Panc1 (cell line): ENCODE results near the gene KCNIP4. TPM values are rescaled to one million over a fixed set of nuclear protein-coding genes. Genes with fewer than 3 reads are reported as not detected.

Experiments used
- ATAC-seq: fragments of 200-7000 bp; cut with Tn5 transposase; 2 replicates; pipeline ENCODE4 v1.9.1; 2020; ENCODE audit warnings: mild to moderate bottlenecking, moderate library complexity
- BruUV-seq: library from RNA; stranded (reverse); fragments of 400-500 nt; replicated peaks from 2 replicates; lab custom pipeline; 2021; lab: Mats Ljungman, UMichigan
- CTCF ChIA-PET: fragments of 300-600 bp; sonication (Branson Sonifier 250); formaldehyde crosslinking; loops from one replicate; lab custom pipeline; 2022; ENCODE audit warnings: antibody characterized with exemption; lab: Charles Lee
- POLR2A ChIA-PET: fragments of 300-600 bp; sonication (Branson Sonifier 250); formaldehyde crosslinking; loops from one replicate; lab custom pipeline; 2022; ENCODE audit warnings: antibody characterized with exemption; lab: Charles Lee
- DNase-seq: peaks from one replicate; pipeline ENCODE4 v3.0.0-alpha.2; 2010; ENCODE audit warnings: low read depth, low spot score
- H3K27ac ChIP-seq: 2 replicates; pipeline ENCODE4 v1.5.1; 2011; ENCODE audit warnings: mild to moderate bottlenecking, low read length, inconsistent platforms
- H3K27me3 ChIP-seq: fragments of 200-500 bp; sonication (Bioruptor generic); 2 replicates; pipeline ENCODE4 v1.6.0; 2014; ENCODE audit warnings: low read length, inconsistent platforms; ENCODE audit not compliant: control insufficient read depth, insufficient read depth
- H3K36me3 ChIP-seq: fragments of 200-500 bp; sonication (Bioruptor generic); 2 replicates; pipeline ENCODE4 v1.5.1; 2014; ENCODE audit warnings: inconsistent platforms, mild to moderate bottlenecking, low read length, moderate library complexity; ENCODE audit not compliant: control insufficient read depth, insufficient read depth
- H3K4me1 ChIP-seq: 2 replicates; pipeline ENCODE4 v1.5.1; 2011; ENCODE audit warnings: inconsistent platforms, mild to moderate bottlenecking, low read length, moderate library complexity; ENCODE audit not compliant: control insufficient read depth, insufficient read depth
- H3K4me3 ChIP-seq, 2 experiments: 2 replicates each; pipeline ENCODE4 v1.5.1; 2011 to 2012; ENCODE audit warnings: low read depth in 2 of 2, low read length in 2 of 2, mild to moderate bottlenecking in 2 of 2, inconsistent platforms in 1 of 2, moderate library complexity in 1 of 2
- H3K9me3 ChIP-seq: fragments of 200-500 bp; sonication (Bioruptor generic); 2 replicates; pipeline ENCODE4 v1.5.1; 2014; ENCODE audit warnings: low read depth, mild to moderate bottlenecking, inconsistent platforms, low read length, moderate library complexity; ENCODE audit not compliant: control insufficient read depth, insufficient read depth
- POLR2AphosphoS5 ChIP-seq: IDR thresholded peaks from 2 replicates; pipeline ENCODE4 v1.6.1; 2012; ENCODE audit warnings: mild to moderate bottlenecking, low read depth, low read length, moderate library complexity
- REST ChIP-seq, 2 experiments: IDR thresholded peaks; 2 replicates each; pipeline ENCODE4 v1.6.1; 2011 to 2012; ENCODE audit warnings: low read depth in 2 of 2, control low read depth in 1 of 2, low read length in 1 of 2, mild to moderate bottlenecking in 1 of 2, moderate library complexity in 1 of 2; ENCODE audit not compliant: insufficient read depth in 1 of 2
- SIN3A ChIP-seq: IDR thresholded peaks from 2 replicates; pipeline ENCODE4 v1.6.1; 2012; ENCODE audit warnings: low read depth, mild to moderate bottlenecking, low read length, moderate library complexity, borderline replicate concordance; ENCODE audit not compliant: insufficient read depth
- TCF7L2 ChIP-seq: IDR thresholded peaks from 2 replicates; pipeline ENCODE4 v1.6.1; 2011; ENCODE audit warnings: mild to moderate bottlenecking, low read depth, low read length, inconsistent platforms
- in situ Hi-C: cut with HindIII; loops from 2 replicates; pipeline ENCODE4 v1.10.0; 2016; ENCODE audit warnings: low sequenced_read_pairs, low pct_unique_long_range_greater_than_20kb
- intact Hi-C: fragments of 100-400 bp; cut with micrococcal nuclease; formaldehyde crosslinking; loops from one replicate; pipeline ENCODE4 v1.10.0; 2022; ENCODE audit not compliant: unreplicated experiment
- total RNA-seq: library from RNA; stranded (reverse); gene quantifications from one replicate; pipeline ENCODE4 v1.2.1, GENCODE V29; 2021; ENCODE audit not compliant: unreplicated experiment
- TF ChIP-seq, protein P1 (sequence below): fragments of 450-650 bp; IDR thresholded peaks from 2 replicates; pipeline ENCODE4 v1.5.1; 2017; ENCODE audit warnings: mild to moderate bottlenecking

The KCNIP4 gene
- total RNA-seq, 1 experiment from 2014 or later = not detected

GRCh38 chr4:21735866-21736265, 212.7 kb downstream of the KCNIP4 start:
- no TSS peak for BruUV-seq
- CTCF ChIA-PET = no interaction called here
- in situ Hi-C loops = no loop called here
- Histone ChIP-seq H3K4me1 (no peaks in the 10 kb centered on the region), H3K4me3 (no peak overlapping the region), H3K27me3 (no peaks in the 10 kb centered on the region), H3K36me3 (no peaks in the 10 kb centered on the region), H3K27ac (no peak overlapping the region), H3K9me3 (no peaks in the 10 kb centered on the region)
- POLR2A ChIA-PET = no interaction called here
- ATAC-seq = no peak
- TF ChIP-seq, protein P1, sequence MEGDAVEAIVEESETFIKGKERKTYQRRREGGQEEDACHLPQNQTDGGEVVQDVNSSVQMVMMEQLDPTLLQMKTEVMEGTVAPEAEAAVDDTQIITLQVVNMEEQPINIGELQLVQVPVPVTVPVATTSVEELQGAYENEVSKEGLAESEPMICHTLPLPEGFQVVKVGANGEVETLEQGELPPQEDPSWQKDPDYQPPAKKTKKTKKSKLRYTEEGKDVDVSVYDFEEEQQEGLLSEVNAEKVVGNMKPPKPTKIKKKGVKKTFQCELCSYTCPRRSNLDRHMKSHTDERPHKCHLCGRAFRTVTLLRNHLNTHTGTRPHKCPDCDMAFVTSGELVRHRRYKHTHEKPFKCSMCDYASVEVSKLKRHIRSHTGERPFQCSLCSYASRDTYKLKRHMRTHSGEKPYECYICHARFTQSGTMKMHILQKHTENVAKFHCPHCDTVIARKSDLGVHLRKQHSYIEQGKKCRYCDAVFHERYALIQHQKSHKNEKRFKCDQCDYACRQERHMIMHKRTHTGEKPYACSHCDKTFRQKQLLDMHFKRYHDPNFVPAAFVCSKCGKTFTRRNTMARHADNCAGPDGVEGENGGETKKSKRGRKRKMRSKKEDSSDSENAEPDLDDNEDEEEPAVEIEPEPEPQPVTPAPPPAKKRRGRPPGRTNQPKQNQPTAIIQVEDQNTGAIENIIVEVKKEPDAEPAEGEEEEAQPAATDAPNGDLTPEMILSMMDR = no peak
- TF ChIP-seq TCF7L2 = no peak
- TF ChIP-seq POLR2AphosphoS5 = no peak
- TF ChIP-seq SIN3A = no peak
- no peak for TF ChIP-seq REST (IDR thresholded peaks at IDR 0.05; ENCODE audit: insufficient read depth in 1 of 2, low read depth in 2 of 2, low read length in 1 of 2)
- intact Hi-C loops = no loop called here
- DNase-seq = no peak

GRCh38 chr4:21733894-21734630, 214.5 kb downstream of the KCNIP4 start:
- in situ Hi-C loops = no loop called here
- intact Hi-C loops = no loop called here
- Histone ChIP-seq H3K4me1 (no peaks in the 10 kb centered on the region), H3K4me3 (no peak overlapping the region), H3K9me3 (no peaks in the 10 kb centered on the region), H3K36me3 (no peaks in the 10 kb centered on the region), H3K27me3 (no peaks in the 10 kb centered on the region), H3K27ac (no peak overlapping the region)
- CTCF ChIA-PET = no interaction called here
- POLR2A ChIA-PET = no interaction called here
- DNase-seq (no peak), ATAC-seq (no peak)
- TF ChIP-seq REST (IDR thresholded peaks at IDR 0.05; ENCODE audit: insufficient read depth in 1 of 2, low read depth in 2 of 2, low read length in 1 of 2) = no peak
- TF ChIP-seq TCF7L2 = no peak
- TF ChIP-seq POLR2AphosphoS5 = no peak
- TF ChIP-seq, protein P1 = no peak
- TF ChIP-seq SIN3A = no peak
- no TSS peak for BruUV-seq
